A549 (cell line): ENCODE results near the gene CACNA1G. TPM values are rescaled to one million over a fixed set of nuclear protein-coding genes. Genes with fewer than 3 reads are reported as not detected.

ENCODE experiments used
- ATAC-seq, 2 experiments: fragments of 200-7000 bp in 1 of 2; fragments of >200 bp in 1 of 2; cut with Nextera tagmentation in 1 of 2; cut with Tn5 transposase in 1 of 2; 3 replicates each; pipeline versions ENCODE4 v1.8.0 to v1.9.1; 2018 to 2020; ENCODE audit warnings: mild to moderate bottlenecking in 1 of 2, moderate library complexity in 1 of 2
- CTCF ChIA-PET: fragments of 300-600 bp; sonication (Branson Sonifier 250); formaldehyde crosslinking; extraction: SDS; loops from one replicate; lab custom pipeline; 2021; ENCODE audit warnings: antibody characterized with exemption, inconsistent platforms; lab: Yijun Ruan, JAX
- POLR2A ChIA-PET: fragments of 350-600 bp; formaldehyde crosslinking; extraction: SDS; loops from one replicate; lab custom pipeline; 2021; ENCODE audit warnings: antibody characterized with exemption, inconsistent platforms; lab: Yijun Ruan, JAX
- DNase-seq, 2 experiments: peaks; one replicate each; pipeline versions ENCODE4 v3.0.0 to v3.0.0-alpha.2; 2011 to 2016; ENCODE audit warnings: low read depth in 1 of 2, low spot score in 1 of 2
- FAIRE-seq: peaks from 2 replicates; lab custom pipeline; 2011; peaks lifted over from hg19 to GRCh38; lab: Jason Lieb, UNC
- H3K27ac ChIP-seq, 2 experiments: fragments of >200 bp; sonication (Bioruptor Twin); formaldehyde crosslinking; 3 replicates each; pipeline ENCODE4 v1.5.1; 2016 to 2017
- H3K4me1 ChIP-seq: fragments of >200 bp; sonication (Bioruptor Twin); formaldehyde crosslinking; 3 replicates; pipeline ENCODE4 v1.6.1; 2016
- H3K4me2 ChIP-seq: fragments of >200 bp; sonication (Bioruptor Twin); formaldehyde crosslinking; 3 replicates; pipeline ENCODE4 v1.6.1; 2016
- H3K4me3 ChIP-seq: fragments of >200 bp; sonication (Bioruptor Twin); formaldehyde crosslinking; 3 replicates; pipeline ENCODE4 v1.5.1; 2016
- H3K9me3 ChIP-seq: fragments of >200 bp; sonication (Bioruptor Twin); formaldehyde crosslinking; 3 replicates; pipeline ENCODE4 v1.6.1; 2016
- CHD4 ChIP-seq: fragments of 200-600 bp; sonication (generic); IDR thresholded peaks from 2 replicates; pipeline ENCODE4 v1.6.1; 2016; ENCODE audit warnings: antibody characterized with exemption, mild to moderate bottlenecking, borderline replicate concordance
- ESRRA ChIP-seq: fragments of 150-350 bp; IDR thresholded peaks from 2 replicates; pipeline ENCODE4 v1.6.1; 2014; ENCODE audit warnings: mild to moderate bottlenecking, low read length, borderline replicate concordance
- FOXS1 ChIP-seq: fragments of 250-450 bp; sonication (Bioruptor Pico); IDR thresholded peaks from 2 replicates; pipeline ENCODE4 v1.5.0; 2020; ENCODE audit warnings: mild to moderate bottlenecking, moderate library complexity
- HOXA7 ChIP-seq: fragments of 250-450 bp; sonication (Bioruptor Pico); IDR thresholded peaks from 2 replicates; pipeline ENCODE4 v1.5.0; 2020; ENCODE audit warnings: mild to moderate bottlenecking, moderate library complexity
- HOXB13 ChIP-seq: fragments of 250-450 bp; sonication (Bioruptor Pico); IDR thresholded peaks from 2 replicates; pipeline ENCODE4 v1.5.0; 2020; ENCODE audit warnings: low read depth, mild to moderate bottlenecking, moderate library complexity
- JUN ChIP-seq, 2 experiments: fragments of >200 bp; sonication (Bioruptor Twin); formaldehyde crosslinking; IDR thresholded peaks; 2 replicates in 1 of 2; 3 replicates in 1 of 2; pipeline ENCODE4 v1.6.1; 2016 to 2017
- JUNB ChIP-seq: fragments of >200 bp; sonication (Bioruptor Twin); formaldehyde crosslinking; IDR thresholded peaks from 2 replicates; pipeline ENCODE4 v1.6.1; 2016
- NPAS2 ChIP-seq: fragments of 250-450 bp; sonication (Bioruptor Pico); IDR thresholded peaks from 2 replicates; pipeline ENCODE4 v1.8.0; 2022; ENCODE audit warnings: mild to moderate bottlenecking, moderate library complexity, borderline replicate concordance
- PBX3 ChIP-seq: IDR thresholded peaks from 2 replicates; pipeline ENCODE4 v1.6.1; 2012
- PHF8 ChIP-seq: fragments of 200-600 bp; sonication (generic); IDR thresholded peaks from 2 replicates; pipeline ENCODE4 v1.6.1; 2016; ENCODE audit warnings: low read depth, mild to moderate bottlenecking, antibody characterized with exemption, moderate library complexity, borderline replicate concordance
- POLR2AphosphoS2 ChIP-seq: conservative IDR thresholded peaks from 2 replicates; pipeline ENCODE4 v1.6.1; 2012; ENCODE audit warnings: low read length, improper control_type of control experiment, inconsistent platforms
- RAD21 ChIP-seq, 2 experiments: fragments of >200 bp in 1 of 2; sonication (Bioruptor Twin) in 1 of 2; formaldehyde crosslinking in 1 of 2; IDR thresholded peaks in 1 of 2; conservative IDR thresholded peaks in 1 of 2; 2 replicates in 1 of 2; 3 replicates in 1 of 2; pipeline ENCODE4 v1.6.1; 2012 to 2018; ENCODE audit warnings: inconsistent platforms in 1 of 2
- SREBF2 ChIP-seq: fragments of 450-650 bp; IDR thresholded peaks from 2 replicates; pipeline ENCODE4 v1.6.1; 2014; ENCODE audit warnings: mild to moderate bottlenecking, moderate library complexity
- ZSCAN20 ChIP-seq: fragments of 250-450 bp; sonication (Bioruptor Pico); IDR thresholded peaks from 2 replicates; pipeline ENCODE4 v1.8.0; 2022; ENCODE audit warnings: mild to moderate bottlenecking, moderate library complexity
- WGBS: methylation state at CpG from one replicate; pipeline ENCODE4 v1.1.6; 2017; ENCODE audit errors: missing lambda C conversion rate; 5-methylcytosine and 5-hydroxymethylcytosine counted together
- polyA plus RNA-seq, 4 experiments: library from polyadenylated mRNA; depleted of rRNA in 3 of 4; stranded (reverse); fragments of >200 nt; fragmentation: RNase III in 1 of 4; extraction: RNeasy Plus Mini Kit Qiagen cat#74134 plus additional on column Dnase treatment in 1 of 4; gene quantifications; 2 replicates in 3 of 4; 3 replicates in 1 of 4; pipeline ENCODE4 v1.2.3, GENCODE V29; 2011 to 2017
- TF ChIP-seq, protein P1 (sequence below): IDR thresholded peaks from 2 replicates; pipeline ENCODE4 v1.6.1; 2012

Gene CACNA1G
- polyA plus RNA-seq, 2 of the 4 experiments (the other 2 are of a cell fraction): 4.0 to 8.9 TPM

DNA sequence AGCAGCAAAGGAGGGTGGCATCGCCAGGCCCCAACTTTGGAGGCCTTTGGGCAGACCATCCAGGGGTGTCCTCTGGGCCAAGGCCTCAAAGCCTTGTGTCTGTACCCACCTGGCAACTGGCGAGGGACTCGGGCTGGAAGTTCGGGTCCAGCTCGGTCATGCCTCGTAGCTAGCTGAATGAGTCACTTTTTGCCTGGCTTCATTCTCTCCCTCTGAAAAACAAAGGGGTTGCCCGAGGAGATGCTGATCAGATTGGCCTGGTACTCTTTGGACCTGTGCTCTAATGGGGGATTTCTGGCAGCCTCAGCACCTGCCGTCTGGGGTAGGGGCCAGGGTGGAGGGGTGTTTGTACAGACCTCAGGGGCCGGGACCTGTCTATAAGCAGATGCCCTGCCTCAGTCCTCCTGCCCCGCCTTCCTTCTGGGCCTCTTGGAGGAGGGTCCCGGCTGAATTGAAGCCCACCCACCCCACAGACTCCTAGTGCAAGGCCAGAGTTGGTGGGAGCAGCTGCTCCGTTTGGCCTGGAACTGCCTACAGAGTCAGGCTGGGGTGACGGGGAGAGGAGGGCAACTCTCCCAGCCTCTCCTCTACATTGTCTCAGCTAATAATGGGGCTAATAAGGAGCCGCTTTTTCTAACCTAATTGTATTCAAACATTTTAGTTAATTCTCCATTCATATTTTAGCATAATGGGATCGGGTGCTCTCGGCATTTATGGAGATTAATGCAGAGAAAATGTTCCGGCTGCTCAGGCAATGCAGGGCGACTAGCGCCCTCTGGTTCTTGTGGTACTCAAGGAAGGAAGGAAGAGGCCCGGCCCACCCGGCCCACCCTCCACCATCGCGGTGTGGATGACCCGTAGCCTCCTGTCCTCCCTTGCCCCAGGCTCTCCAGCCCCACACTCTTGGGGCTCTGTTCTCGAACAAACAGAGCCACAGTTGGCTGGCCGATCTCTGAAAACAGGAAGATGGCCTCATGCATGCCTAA is 52.8 kb downstream of the CACNA1G start:
- DNase-seq (no peak), FAIRE-seq (no peak), ATAC-seq (no peak)
- Histone ChIP-seq H3K4me3 (no peak overlapping the region), H3K27ac (no peak overlapping the region; a peak in 1 of 6 replicates), H3K4me1 (peaks cover 10% of the 10 kb centered on the region), H3K4me2 (no peak overlapping the region), H3K9me3 (no peaks in the 10 kb centered on the region)
- 0 out of 5 replicates have a peak, but pooled peaks of 1 of the 2 experiments have one; percentile 20 for TF ChIP-seq JUN (IDR thresholded peaks at IDR 0.05)
- no peak for TF ChIP-seq RAD21 (conservative IDR thresholded peaks at IDR 0.05 in 1 of 2, IDR thresholded peaks at IDR 0.05 in 1 of 2)
- WGBS: 87% methylated on average over 26 of the region's 26 CpGs
- POLR2A ChIA-PET: no interaction called here
- CTCF ChIA-PET: interaction anchor here (0.7 to 48.0 kb wide), 7 partner anchors 9 to 239 kb away, joined by 3 to 2097 read pairs (median 5); partner anchors contain the start of gene ANKRD40

- Histone ChIP-seq H3K9me3 (no peaks in the 10 kb centered on the region), H3K4me3 (no peak overlapping the region), H3K4me1 (peaks cover 23% of the 10 kb centered on the region), H3K27ac (peak overlapping the region in 1 of 2 experiments; percentile 33; a peak in 1 of 6 replicates), H3K4me2 (no peak overlapping the region)
- DNase-seq (no peak), ATAC-seq (0 out of 6 replicates have a peak, but pooled peaks of 1 of the 2 experiments have one; percentile 10), FAIRE-seq (no peak)
- 71% methylated on average over 11 of the region's 11 CpGs for WGBS
- ChIA-PET POLR2A (no interaction called here), CTCF (interaction anchor here (0.9 to 48.0 kb wide), 8 partner anchors 9 to 69 kb away, joined by 3 to 2097 read pairs (median 4); partner anchors contain the start of gene ANKRD40)
- no peak for TF ChIP-seq ESRRA
- no peak for TF ChIP-seq PBX3
- TF ChIP-seq POLR2AphosphoS2: no peak
- no peak for TF ChIP-seq SREBF2
- no peak for TF ChIP-seq NPAS2
- TF ChIP-seq, all 56 proteins: peak for 0
These were observed 54.0 kb downstream of the CACNA1G start for GRCh38 chr17:50614471-50615051.

DNA sequence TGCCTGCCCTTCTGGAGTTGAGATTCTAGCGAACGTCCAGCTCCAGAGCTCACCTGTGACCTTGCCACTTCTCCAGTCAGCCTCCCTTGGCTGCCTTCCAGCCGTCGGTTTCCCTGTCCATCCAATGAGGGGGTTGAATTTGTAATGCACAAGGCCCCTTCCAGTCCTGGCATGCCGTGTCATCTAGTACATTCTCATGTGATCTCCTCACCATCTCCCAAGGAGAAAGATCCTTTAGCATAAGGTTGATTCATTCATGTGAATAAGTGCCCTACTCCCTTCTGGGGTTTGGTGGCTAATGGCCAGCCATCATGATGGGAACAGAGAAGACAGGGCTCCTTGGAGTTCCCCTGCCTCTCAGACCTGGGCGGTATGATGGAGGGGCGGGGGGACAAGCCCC is 55.3 kb downstream of the CACNA1G start:
- peaks cover 30% of the 10 kb centered on the region for H3K4me1 ChIP-seq
- CTCF ChIA-PET: interaction anchor here (1.4 to 48.0 kb wide), 6 partner anchors 13 to 70 kb away, joined by 3 to 2097 read pairs (median 74); partner anchors contain the start of genes ANKRD40 and SPATA20
- no peak for TF ChIP-seq ZSCAN20 (CRISPR knock-in tag)
- no peak for TF ChIP-seq PHF8
- no peak for TF ChIP-seq HOXB13 (CRISPR knock-in tag)
- TF ChIP-seq CHD4: no peak
- no peak for TF ChIP-seq HOXA7 (CRISPR knock-in tag)
- no peak for TF ChIP-seq FOXS1 (CRISPR knock-in tag)
- TF ChIP-seq JUNB: no peak
- TF ChIP-seq POLR2AphosphoS2: no peak

GRCh38 chr17:50618300-50618699 is 57.8 kb downstream of the CACNA1G start:
- no peak for DNase-seq
- POLR2A ChIA-PET: interaction anchor here (1.2 kb wide), 1 partner anchor 65 kb away, joined by 3 read pairs; no protein-coding TSS in a partner anchor
- TF ChIP-seq, protein P1, sequence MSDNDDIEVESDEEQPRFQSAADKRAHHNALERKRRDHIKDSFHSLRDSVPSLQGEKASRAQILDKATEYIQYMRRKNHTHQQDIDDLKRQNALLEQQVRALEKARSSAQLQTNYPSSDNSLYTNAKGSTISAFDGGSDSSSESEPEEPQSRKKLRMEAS: 0 out of 2 replicates have a peak, but pooled peaks have one; percentile 36
- no peak for TF ChIP-seq RAD21 (conservative IDR thresholded peaks at IDR 0.05 in 1 of 2, IDR thresholded peaks at IDR 0.05 in 1 of 2)
- TF ChIP-seq, all 56 proteins: peak for 1
- no peak for FAIRE-seq
- ATAC-seq: no peak
- no peak overlapping the region for H3K4me3 ChIP-seq
- 68% methylated on average over 4 of the region's 4 CpGs for WGBS
- H3K4me1 ChIP-seq: peaks cover 30% of the 10 kb centered on the region
- H3K9me3 ChIP-seq: no peaks in the 10 kb centered on the region
- CTCF ChIA-PET: interaction anchor here (0.8 to 48.0 kb wide), 10 partner anchors 10 to 145 kb away, joined by 3 to 2097 read pairs (median 5); partner anchors contain the start of genes ANKRD40, RSAD1 and SPATA20
- H3K27ac ChIP-seq: peak overlapping the region; percentile 65 to 71; a peak in 5 of 6 replicates
- peak overlapping the region; percentile 4; the same call in 2 of the 3 replicates for H3K4me2 ChIP-seq

More for the DNA sequence above, 55.3 kb downstream of the CACNA1G start:
- Histone ChIP-seq H3K4me3 (no peak overlapping the region), H3K4me2 (no peak overlapping the region), H3K27ac (no peak overlapping the region), H3K9me3 (no peaks in the 10 kb centered on the region)
- POLR2A ChIA-PET: no interaction called here
- ATAC-seq: no peak
- WGBS: 80% methylated on average over 7 of the region's 7 CpGs
- peak; percentile 84 for FAIRE-seq
- no peak for DNase-seq
